ENCODE measurements around the gene ZNF804A.

The ZNF804A gene

GRCh38 chr2:184598316-184599053, at the start of gene ZNF804A:
Gene ZNF804A (plus strand): TSS chr2:184598529. CDS start chr2:184598960, 431 bp downstream.
- DNase-seq: peak; percentile 68

GRCh38 chr2:184549153-184549552, 49.2 kb upstream of the ZNF804A start:
- DNase-seq: no peak

GRCh38 chr2:184551626-184552025, 46.7 kb upstream of the ZNF804A start:
- no peak for DNase-seq

GRCh38 chr2:184554736-184555135, 43.6 kb upstream of the ZNF804A start:
- DNase-seq: no peak

GRCh38 chr2:184555352-184555751, 43.0 kb upstream of the ZNF804A start:
- DNase-seq: no peak

- no peak for DNase-seq
These were observed 41.7 kb upstream of the ZNF804A start for GRCh38 chr2:184556639-184557038.

- no peak for DNase-seq
These were observed 39.4 kb upstream of the ZNF804A start for GRCh38 chr2:184558713-184559464.

- DNase-seq: no peak
These were observed 37.7 kb upstream of the ZNF804A start for GRCh38 chr2:184560603-184561002.

GRCh38 chr2:184562532-184562931, 35.8 kb upstream of the ZNF804A start:
- DNase-seq: no peak

GRCh38 chr2:184564092-184564491, 34.2 kb upstream of the ZNF804A start:
- DNase-seq: no peak

GRCh38 chr2:184566716-184567115, 31.6 kb upstream of the ZNF804A start:
- no peak for DNase-seq

- no peak for DNase-seq
These were observed 21.3 kb upstream of the ZNF804A start for GRCh38 chr2:184577056-184577455.

GRCh38 chr2:184577743-184578142, 20.6 kb upstream of the ZNF804A start:
- DNase-seq: no peak

GRCh38 chr2:184579226-184579625, 19.1 kb upstream of the ZNF804A start:
- DNase-seq: no peak

GRCh38 chr2:184581391-184581790, 16.9 kb upstream of the ZNF804A start:
- no peak for DNase-seq

- no peak for DNase-seq
These were observed 9.1 kb upstream of the ZNF804A start for GRCh38 chr2:184589261-184589660.

- peak; percentile 91 for DNase-seq
These were observed 1.4 kb upstream of the ZNF804A start for GRCh38 chr2:184596819-184597411.

GRCh38 chr2:184597571-184597991, 748 bp upstream of the ZNF804A start:
- peak; percentile 68 for DNase-seq

GRCh38 chr2:184598002-184598315, 370 bp upstream of the ZNF804A start:
- DNase-seq: no peak

GRCh38 chr2:184599054-184599871, 934 bp downstream of the ZNF804A start:
- peak; percentile 14 for DNase-seq

GRCh38 chr2:184599872-184600222, 1.5 kb downstream of the ZNF804A start:
- no peak for DNase-seq

GRCh38 chr2:184602734-184603133, 4.4 kb downstream of the ZNF804A start:
- no peak for DNase-seq

- no peak for DNase-seq
These were observed 12.6 kb downstream of the ZNF804A start for GRCh38 chr2:184610891-184611290.

All from SIG-M5 (cell line).